B cell (primary cell): ENCODE measurements around the gene KLF16. TPM values are rescaled to one million over a fixed set of nuclear protein-coding genes. Genes with fewer than 3 reads are reported as not detected.

Experiments used
- ATAC-seq: fragments of 200-7000 bp; cut with Tn5 transposase; one replicate; pipeline ENCODE4 v1.10.0; 2021; ENCODE audit warnings: low read depth, mild to moderate bottlenecking, moderate number of reproducible peaks, moderate library complexity
- CTCF ChIA-PET: fragments of 350-600 bp; sonication (Branson Sonifier 250); formaldehyde crosslinking; loops from one replicate; lab custom pipeline; 2021; ENCODE audit warnings: antibody characterized with exemption, inconsistent platforms; lab: Charles Lee
- POLR2A ChIA-PET: fragments of 350-600 bp; sonication (Branson Sonifier 250); formaldehyde crosslinking; loops from one replicate; lab custom pipeline; 2021; ENCODE audit warnings: antibody characterized with exemption; lab: Charles Lee
- DNase-seq: peaks from one replicate; pipeline ENCODE4 v3.0.0; 2013
- H2AFZ ChIP-seq: 2 replicates; pipeline ENCODE4 v1.6.1; 2012; ENCODE audit warnings: mild to moderate bottlenecking, low read depth, low read length; ENCODE audit not compliant: insufficient read depth, poor library complexity, severe bottlenecking
- H3K27ac ChIP-seq, 2 donors: 1 replicate in 1 of 2; 2 replicates in 1 of 2; pipeline ENCODE4 v1.5.1; 2012 to 2013; ENCODE audit warnings: low read length in 2 of 2, mild to moderate bottlenecking in 2 of 2, moderate library complexity in 1 of 2
- H3K27me3 ChIP-seq, 4 experiments: fragments of 200-600 bp in 1 of 4; sonication (generic) in 1 of 4; replicated peaks in 1 of 4; 1 replicate in 2 of 4; 2 replicates in 2 of 4; pipeline versions ENCODE4 v1.6.1 to v1.7.0; 2013 to 2016; ENCODE audit warnings: low read length in 3 of 4, mild to moderate bottlenecking in 2 of 4, mixed read lengths in 1 of 4, moderate library complexity in 1 of 4; ENCODE audit not compliant: insufficient read depth in 4 of 4, control insufficient read depth in 3 of 4; ENCODE audit errors: control extremely low read depth in 1 of 4
- H3K36me3 ChIP-seq, 2 experiments: replicated peaks in 1 of 2; 1 replicate in 1 of 2; 2 replicates in 1 of 2; pipeline versions ENCODE4 v1.6.1 to v1.7.1; 2013; ENCODE audit warnings: low read length in 1 of 2; ENCODE audit not compliant: insufficient read depth in 2 of 2, control insufficient read depth in 1 of 2; ENCODE audit errors: control extremely low read depth in 1 of 2, extremely low read depth in 1 of 2
- H3K4me1 ChIP-seq, 2 donors: fragments of 200-600 bp in 1 of 2; sonication (generic) in 1 of 2; 1 replicate in 1 of 2; 2 replicates in 1 of 2; pipeline versions ENCODE4 v1.5.1 to v1.6.1; 2013 to 2017; ENCODE audit warnings: low read length in 2 of 2; ENCODE audit not compliant: control insufficient read depth in 2 of 2, insufficient read depth in 2 of 2
- H3K4me2 ChIP-seq: replicated peaks from 2 replicates; pipeline ENCODE3; 2012; ENCODE audit warnings: mild to moderate bottlenecking, low read depth, low read length; ENCODE audit not compliant: poor library complexity, severe bottlenecking
- H3K4me3 ChIP-seq, 5 experiments: fragments of 200-600 bp in 1 of 5; sonication (generic) in 1 of 5; 1 replicate in 3 of 5; 2 replicates in 2 of 5; pipeline versions ENCODE4 v1.5.1 to v1.7.0; 2011 to 2016; ENCODE audit warnings: low read length in 4 of 5, mild to moderate bottlenecking in 4 of 5, low read depth in 2 of 5, control low read depth in 1 of 5, moderate library complexity in 1 of 5; ENCODE audit not compliant: insufficient read depth in 1 of 5; ENCODE audit errors: control extremely low read depth in 1 of 5, extremely low read depth in 1 of 5
- H3K79me2 ChIP-seq: fragments of 200-600 bp; sonication (generic); one replicate; pipeline ENCODE4 v1.6.0; 2016; ENCODE audit warnings: low read length; ENCODE audit not compliant: control insufficient read depth, insufficient read depth
- H3K9ac ChIP-seq: fragments of 200-600 bp; sonication (generic); 2 replicates; pipeline ENCODE4 v1.6.1; 2017; ENCODE audit warnings: mild to moderate bottlenecking, low read length, moderate library complexity
- H3K9me3 ChIP-seq, 3 donors: one replicate each; pipeline versions ENCODE4 v1.6.1 to v1.7.1; 2013; ENCODE audit warnings: low read length in 2 of 3; ENCODE audit not compliant: control insufficient read depth in 2 of 3, insufficient read depth in 1 of 3; ENCODE audit errors: control extremely low read depth in 1 of 3
- H4K20me1 ChIP-seq: 2 replicates; pipeline ENCODE4 v1.6.0; 2012; ENCODE audit warnings: mild to moderate bottlenecking, low read length; ENCODE audit not compliant: insufficient read depth, control insufficient read depth, poor library complexity, severe bottlenecking
- H3K27ac Mint-ChIP-seq: one replicate; pipeline ENCODE4 v1.8.0; 2021; ENCODE audit warnings: mixed read lengths
- H3K27me3 Mint-ChIP-seq: one replicate; pipeline ENCODE4 v1.8.0; 2021; ENCODE audit warnings: mixed read lengths
- H3K4me1 Mint-ChIP-seq: one replicate; pipeline ENCODE4 v1.8.0; 2021; ENCODE audit warnings: mixed read lengths
- H3K4me3 Mint-ChIP-seq: one replicate; pipeline ENCODE4 v1.8.0; 2021; ENCODE audit warnings: mixed read lengths
- H3K9me3 Mint-ChIP-seq: one replicate; pipeline ENCODE4 v1.8.0; 2022; ENCODE audit warnings: mixed read lengths; ENCODE audit not compliant: insufficient read depth
- EZH2 ChIP-seq: IDR thresholded peaks from 2 replicates; pipeline ENCODE4 v1.6.1; 2012; ENCODE audit warnings: borderline replicate concordance, low read depth, mild to moderate bottlenecking, moderate library complexity, low read length; ENCODE audit not compliant: insufficient read depth, poor library complexity, severe bottlenecking
- WGBS: methylation state at CpG from one replicate; pipeline ENCODE4 v1.1.5; 2013; ENCODE audit warnings: missing lambda C conversion rate; ENCODE audit not compliant: insufficient coverage; 5-methylcytosine and 5-hydroxymethylcytosine counted together
- intact Hi-C: fragments of 100-400 bp; cut with micrococcal nuclease; formaldehyde crosslinking; loops from one replicate; pipeline ENCODE4 v1.10.0; 2022
- polyA plus RNA-seq: library from polyadenylated mRNA; depleted of rRNA; stranded (reverse); fragments of >200 nt; gene quantifications from 2 replicates; pipeline ENCODE4 v1.2.3, GENCODE V29; 2012
- total RNA-seq, 2 donors: library from RNA; stranded (reverse); fragments of 120-200 nt in 1 of 2; gene quantifications; 1 replicate in 1 of 2; 2 replicates in 1 of 2; pipeline versions ENCODE4 v1.2.3 to v1.2.4, GENCODE V29; 2013 to 2022
- TF ChIP-seq, protein P1 (sequence below): fragments of 200-600 bp; IDR thresholded peaks from one replicate; pipeline ENCODE4 v1.8.0; 2022; ENCODE audit warnings: antibody characterized with exemption, mild to moderate bottlenecking

KLF16 gene
- total and polyA plus RNA-seq, 2 donors (not counting 1 experiment from before 2014, with no cell fraction given) = 29.7 to 49.0 TPM

DNA sequence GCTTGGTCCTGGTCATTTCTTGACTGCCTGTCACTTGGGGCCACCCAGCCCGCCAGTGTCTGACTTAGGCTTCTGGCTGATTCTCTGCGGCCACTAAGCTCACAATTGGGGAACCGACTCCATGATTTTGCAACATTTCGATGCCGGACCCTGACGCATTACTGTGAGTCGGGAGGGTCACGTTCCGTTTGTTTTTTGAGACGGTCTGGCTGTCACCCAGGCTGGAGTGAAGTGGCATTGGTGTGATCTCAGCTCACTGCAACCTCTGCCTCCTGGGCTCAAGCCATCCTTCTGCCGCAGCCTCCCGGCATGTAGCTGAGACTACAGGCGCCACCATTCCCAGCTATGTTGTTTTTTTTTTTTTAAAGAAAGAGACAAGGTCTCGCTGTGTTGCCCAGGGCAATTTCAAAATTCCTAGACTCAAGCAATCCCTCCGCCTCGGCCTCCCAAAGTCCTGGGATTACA, 38.6 kb upstream of the KLF16 start:
- CTCF ChIA-PET = interaction anchor here (1.5 kb wide), 1 partner anchor 28 kb away, joined by 8 read pairs; no protein-coding TSS in a partner anchor
- H3K27ac Mint-ChIP-seq = no peak overlapping the region
- H3K4me1 Mint-ChIP-seq = peaks cover 44% of the 10 kb centered on the region

GRCh38 chr19:1896508-1896907, 33.1 kb upstream of the KLF16 start:
- Histone ChIP-seq H3K4me2 (peak overlapping the region; percentile 65), H4K20me1 (no peaks in the 10 kb centered on the region), H3K27me3 (no peaks in the 10 kb centered on the region), H3K4me1 (peaks cover 44 to 56% of the 10 kb centered on the region in 2 donors), H3K9me3 (no peaks in the 10 kb centered on the region), H3K79me2 (peaks cover 5% of the 10 kb centered on the region), H3K36me3 (no peaks in the 10 kb centered on the region), H3K9ac (peak overlapping the region; percentile 58), H2AFZ (no peak overlapping the region), H3K4me3 (peak overlapping the region in 1 of 5 experiments; percentile 63), H3K27ac (peak overlapping the region; percentile 80 to 84)
- no peak for DNase-seq
- WGBS = 36% methylated on average over 9 of the region's 13 CpGs
- Mint-ChIP-seq H3K27ac (peak overlapping the region; percentile 81), H3K9me3 (no peaks in the 10 kb centered on the region), H3K4me1 (peaks cover 37% of the 10 kb centered on the region), H3K4me3 (peak overlapping the region; percentile 54), H3K27me3 (no peaks in the 10 kb centered on the region)
- intact Hi-C loops = no loop called here
- ChIA-PET CTCF (interaction anchor here (0.7 to 2.2 kb wide), 7 partner anchors 11 to 854 kb away, joined by 3 to 16 read pairs (median 5); partner anchors contain the start of gene ABHD17A), POLR2A (interaction anchor here (0.7 to 4.2 kb wide), 12 partner anchors 9 to 1366 kb away, joined by 3 to 24 read pairs (median 5); partner anchors contain the start of genes ABHD17A, ADAT3 and SCAMP4)
- TF ChIP-seq, protein P1, sequence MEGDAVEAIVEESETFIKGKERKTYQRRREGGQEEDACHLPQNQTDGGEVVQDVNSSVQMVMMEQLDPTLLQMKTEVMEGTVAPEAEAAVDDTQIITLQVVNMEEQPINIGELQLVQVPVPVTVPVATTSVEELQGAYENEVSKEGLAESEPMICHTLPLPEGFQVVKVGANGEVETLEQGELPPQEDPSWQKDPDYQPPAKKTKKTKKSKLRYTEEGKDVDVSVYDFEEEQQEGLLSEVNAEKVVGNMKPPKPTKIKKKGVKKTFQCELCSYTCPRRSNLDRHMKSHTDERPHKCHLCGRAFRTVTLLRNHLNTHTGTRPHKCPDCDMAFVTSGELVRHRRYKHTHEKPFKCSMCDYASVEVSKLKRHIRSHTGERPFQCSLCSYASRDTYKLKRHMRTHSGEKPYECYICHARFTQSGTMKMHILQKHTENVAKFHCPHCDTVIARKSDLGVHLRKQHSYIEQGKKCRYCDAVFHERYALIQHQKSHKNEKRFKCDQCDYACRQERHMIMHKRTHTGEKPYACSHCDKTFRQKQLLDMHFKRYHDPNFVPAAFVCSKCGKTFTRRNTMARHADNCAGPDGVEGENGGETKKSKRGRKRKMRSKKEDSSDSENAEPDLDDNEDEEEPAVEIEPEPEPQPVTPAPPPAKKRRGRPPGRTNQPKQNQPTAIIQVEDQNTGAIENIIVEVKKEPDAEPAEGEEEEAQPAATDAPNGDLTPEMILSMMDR = no peak
- TF ChIP-seq EZH2 = no peak
- no peak for ATAC-seq

More for the DNA sequence above, 38.6 kb upstream of the KLF16 start:
- Histone ChIP-seq H3K4me3 (no peak overlapping the region), H4K20me1 (peaks cover 14% of the 10 kb centered on the region), H3K36me3 (no peaks in the 10 kb centered on the region), H3K9me3 (peaks cover 0 to 2% (median 0%) of the 10 kb centered on the region in 3 donors), H3K4me1 (peaks cover 40 to 56% of the 10 kb centered on the region in 2 donors), H3K79me2 (peaks cover 15% of the 10 kb centered on the region), H2AFZ (no peak overlapping the region), H3K9ac (no peak overlapping the region), H3K27me3 (no peaks in the 10 kb centered on the region), H3K27ac (no peak overlapping the region), H3K4me2 (no peak overlapping the region)
- POLR2A ChIA-PET = interaction anchor here (0.6 to 1.2 kb wide), 4 partner anchors 117 to 1136 kb away, joined by 3 to 5 read pairs (median 4); no protein-coding TSS in a partner anchor
- no peak for DNase-seq
- H3K9me3 Mint-ChIP-seq = no peaks in the 10 kb centered on the region
- no peaks in the 10 kb centered on the region for H3K27me3 Mint-ChIP-seq
- intact Hi-C loops = loop anchor here (10.0 kb wide), 1 partner anchor 193 kb away; the partner anchor contains the start of genes IZUMO4 and MOB3A
- TF ChIP-seq, protein P1 = no peak
- TF ChIP-seq EZH2 = no peak
- H3K4me3 Mint-ChIP-seq = no peak overlapping the region
- ATAC-seq = no peak
- WGBS = 97% methylated on average over 13 of the region's 16 CpGs
